ENCODE results near the gene JPT1.
A peak's percentile ranks its signal among the peaks of the same experiment; 100 is the strongest.
"Not testable (repeated sequence)": the region's sequence is repeated elsewhere in the genome, so short reads cannot be mapped to it uniquely, and the experiment has no call there.

The JPT1 gene

DNA sequence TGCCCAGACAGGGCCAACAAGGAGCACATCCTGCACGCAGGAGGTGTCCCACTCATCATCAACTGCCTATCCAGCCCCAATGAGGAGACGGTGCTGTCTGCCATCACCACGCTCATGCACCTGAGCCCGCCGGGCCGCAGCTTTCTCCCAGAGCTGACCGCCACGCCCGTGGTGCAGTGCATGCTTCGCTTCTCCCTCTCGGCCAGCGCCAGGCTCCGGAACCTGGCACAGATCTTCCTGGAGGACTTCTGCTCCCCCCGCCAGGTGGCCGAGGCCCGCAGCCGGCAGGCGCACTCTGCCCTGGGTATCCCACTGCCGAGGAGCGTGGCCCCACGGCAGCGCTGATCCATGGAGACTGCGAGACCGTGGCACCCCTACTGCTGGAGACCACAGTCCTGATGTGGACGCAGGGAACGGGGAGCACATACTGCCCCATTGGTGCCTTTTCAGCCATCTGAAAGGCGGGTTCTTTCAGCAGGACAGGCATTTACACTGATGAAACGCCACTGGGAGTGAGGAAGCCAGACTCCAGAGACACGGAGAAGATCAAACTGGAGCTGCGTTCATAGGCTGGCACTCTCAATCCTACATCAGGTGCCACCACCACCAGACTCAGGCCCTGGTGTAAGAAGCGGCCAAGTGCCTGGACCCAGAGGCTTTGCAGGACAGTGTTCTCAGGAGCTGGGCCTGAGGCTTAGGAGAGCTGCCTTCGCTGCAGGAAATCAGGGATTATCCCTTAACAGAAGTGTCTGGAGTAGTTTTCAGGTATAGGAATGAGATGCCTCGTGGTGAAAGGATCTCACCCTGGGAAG is 25.4 kb downstream of the JPT1 start:
- TF ChIP-seq, protein P1, sequence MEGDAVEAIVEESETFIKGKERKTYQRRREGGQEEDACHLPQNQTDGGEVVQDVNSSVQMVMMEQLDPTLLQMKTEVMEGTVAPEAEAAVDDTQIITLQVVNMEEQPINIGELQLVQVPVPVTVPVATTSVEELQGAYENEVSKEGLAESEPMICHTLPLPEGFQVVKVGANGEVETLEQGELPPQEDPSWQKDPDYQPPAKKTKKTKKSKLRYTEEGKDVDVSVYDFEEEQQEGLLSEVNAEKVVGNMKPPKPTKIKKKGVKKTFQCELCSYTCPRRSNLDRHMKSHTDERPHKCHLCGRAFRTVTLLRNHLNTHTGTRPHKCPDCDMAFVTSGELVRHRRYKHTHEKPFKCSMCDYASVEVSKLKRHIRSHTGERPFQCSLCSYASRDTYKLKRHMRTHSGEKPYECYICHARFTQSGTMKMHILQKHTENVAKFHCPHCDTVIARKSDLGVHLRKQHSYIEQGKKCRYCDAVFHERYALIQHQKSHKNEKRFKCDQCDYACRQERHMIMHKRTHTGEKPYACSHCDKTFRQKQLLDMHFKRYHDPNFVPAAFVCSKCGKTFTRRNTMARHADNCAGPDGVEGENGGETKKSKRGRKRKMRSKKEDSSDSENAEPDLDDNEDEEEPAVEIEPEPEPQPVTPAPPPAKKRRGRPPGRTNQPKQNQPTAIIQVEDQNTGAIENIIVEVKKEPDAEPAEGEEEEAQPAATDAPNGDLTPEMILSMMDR (conservative IDR thresholded peaks at IDR 0.05; ENCODE audit: control insufficient read depth, insufficient read depth, low read depth, low read length): no peak
- H3K4me3 ChIP-seq (ENCODE audit: control insufficient read depth, low read depth, low read length): no peak overlapping the region
- no peak for DNase-seq (ENCODE audit: low read depth)

DNA sequence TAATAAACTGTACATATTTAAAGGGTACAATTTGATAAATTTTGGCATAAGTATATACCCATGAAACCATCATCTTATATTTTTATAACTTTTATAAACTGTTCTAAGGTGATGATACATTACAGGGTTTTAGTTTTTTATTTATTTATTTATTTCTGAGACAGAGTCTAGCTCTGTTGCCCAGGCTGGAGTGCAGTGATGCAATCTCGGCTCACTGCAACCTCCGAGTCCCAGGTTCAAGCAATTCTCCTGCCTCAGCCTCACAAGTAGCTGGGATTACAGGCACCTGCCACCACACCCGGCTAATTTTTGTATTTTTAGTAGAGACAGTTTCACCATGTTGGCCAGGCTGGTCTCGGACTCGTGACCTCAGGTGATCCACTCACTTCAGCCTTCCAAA is 26.4 kb downstream of the JPT1 start:
- not testable (repeated sequence) for DNase-seq (ENCODE audit: low read depth); H3K4me3 ChIP-seq (ENCODE audit: control insufficient read depth, low read depth, low read length)

DNA sequence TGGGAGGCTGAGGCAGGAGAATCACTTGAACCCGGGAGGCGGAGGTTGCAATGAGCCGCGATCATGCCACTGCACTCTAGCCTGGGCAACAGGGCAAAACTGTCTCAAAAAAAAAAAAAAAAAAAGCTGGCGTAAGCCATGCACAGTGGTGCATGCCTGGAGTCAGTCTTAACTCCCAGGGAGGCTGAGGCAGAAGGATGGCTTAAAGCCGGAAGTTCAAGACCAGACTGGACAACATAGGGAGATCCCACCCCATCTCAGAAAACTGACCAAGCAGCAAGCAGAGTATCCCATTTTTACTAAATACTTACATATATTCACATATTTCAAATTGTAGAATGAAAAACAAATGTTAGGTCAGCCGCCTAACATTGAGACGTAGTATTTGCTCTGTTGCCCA is 27.4 kb downstream of the JPT1 start:
- TF ChIP-seq, protein P1 (conservative IDR thresholded peaks at IDR 0.05; ENCODE audit: control insufficient read depth, insufficient read depth, low read depth, low read length): no peak
- DNase-seq (ENCODE audit: low read depth): no peak
- no peak overlapping the region for H3K4me3 ChIP-seq (ENCODE audit: control insufficient read depth, low read depth, low read length)

DNA sequence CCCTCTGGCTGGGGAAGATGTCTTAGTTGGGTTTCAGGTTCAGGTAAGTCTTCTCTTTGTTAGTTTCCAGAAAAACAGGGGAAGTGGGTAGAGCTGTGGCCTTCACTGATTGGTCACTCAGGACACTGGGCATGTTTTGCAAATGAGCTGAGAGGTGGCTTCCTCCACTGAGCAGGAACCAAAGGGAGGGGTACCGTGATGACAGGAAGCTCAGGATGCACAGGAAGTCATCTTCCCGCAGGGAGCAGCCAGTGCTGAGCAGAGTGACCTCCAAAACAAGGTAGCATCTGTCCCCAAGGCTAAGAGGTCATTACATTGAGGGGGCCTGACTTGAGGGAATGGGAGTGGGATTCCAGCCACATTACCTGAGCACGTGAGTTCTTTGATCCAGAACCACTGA is 28.3 kb downstream of the JPT1 start:
- no peak overlapping the region for H3K4me3 ChIP-seq (ENCODE audit: control insufficient read depth, low read depth, low read length)
- DNase-seq (ENCODE audit: low read depth): no peak
- TF ChIP-seq, protein P1 (conservative IDR thresholded peaks at IDR 0.05; ENCODE audit: control insufficient read depth, insufficient read depth, low read depth, low read length): no peak

DNA sequence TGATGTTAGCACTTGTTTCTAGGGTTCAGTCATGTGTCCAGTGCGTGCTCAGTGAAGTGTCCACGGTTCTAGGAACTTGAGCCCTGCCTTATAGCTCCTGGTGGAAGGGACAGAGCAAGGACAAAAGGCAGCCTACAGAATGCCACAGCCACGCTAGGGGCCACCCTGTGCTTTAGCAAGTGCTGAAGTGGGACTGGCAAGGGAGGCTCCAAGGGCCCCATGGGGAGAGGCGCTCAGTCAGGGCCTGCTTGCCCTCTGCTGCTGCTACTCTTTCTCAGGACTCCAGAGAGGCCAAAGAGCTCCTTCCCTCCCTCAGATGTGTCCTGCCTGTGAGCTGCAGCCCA is 29.5 kb downstream of the JPT1 start:
- TF ChIP-seq, protein P1 (conservative IDR thresholded peaks at IDR 0.05; ENCODE audit: control insufficient read depth, insufficient read depth, low read depth, low read length): no peak
- H3K4me3 ChIP-seq (ENCODE audit: control insufficient read depth, low read depth, low read length): no peak overlapping the region
- no peak for DNase-seq (ENCODE audit: low read depth)

DNA sequence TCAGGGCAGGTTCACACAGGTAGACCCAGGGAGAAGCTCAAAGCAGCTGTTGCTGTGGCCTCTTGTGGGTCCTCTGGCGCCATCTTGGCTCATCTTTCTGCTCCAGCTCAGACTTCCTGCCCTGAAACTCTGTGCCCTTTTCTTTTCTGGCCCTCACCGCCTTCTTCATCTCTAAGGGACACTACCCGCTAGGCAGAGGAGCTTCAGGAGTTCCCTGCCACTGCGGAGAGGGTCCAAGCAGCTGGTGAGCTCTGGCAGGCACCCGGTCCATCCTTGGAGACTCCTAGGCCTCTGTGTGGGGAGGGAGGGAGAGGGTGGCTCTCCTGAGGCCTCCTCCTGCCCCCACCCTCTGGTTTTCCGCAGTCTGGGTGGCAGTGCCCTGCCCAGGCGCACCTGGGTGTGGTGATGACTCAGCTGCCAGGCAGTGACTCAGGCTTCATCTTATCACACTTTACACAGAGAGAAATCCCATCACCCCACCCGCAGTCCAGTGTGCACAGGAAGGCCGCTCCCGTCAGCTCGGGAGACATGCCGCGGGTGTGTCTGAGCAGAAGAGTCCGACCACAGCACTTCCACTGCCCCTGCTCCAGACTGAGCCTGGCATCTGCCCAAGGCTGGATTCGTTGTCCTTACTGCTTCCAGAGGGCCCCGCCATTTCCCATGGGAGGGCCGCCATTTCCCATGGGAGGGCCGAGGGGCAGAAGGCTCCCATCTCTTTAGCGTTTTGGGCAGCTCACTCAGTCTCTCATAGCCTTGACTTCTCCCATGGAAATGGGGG is 30.1 kb downstream of the JPT1 start:
- DNase-seq (ENCODE audit: low read depth): peak; percentile 52
- H3K4me3 ChIP-seq (ENCODE audit: control insufficient read depth, low read depth, low read length): no peak overlapping the region
- TF ChIP-seq, protein P1 (conservative IDR thresholded peaks at IDR 0.05; ENCODE audit: control insufficient read depth, insufficient read depth, low read depth, low read length): no peak

DNA sequence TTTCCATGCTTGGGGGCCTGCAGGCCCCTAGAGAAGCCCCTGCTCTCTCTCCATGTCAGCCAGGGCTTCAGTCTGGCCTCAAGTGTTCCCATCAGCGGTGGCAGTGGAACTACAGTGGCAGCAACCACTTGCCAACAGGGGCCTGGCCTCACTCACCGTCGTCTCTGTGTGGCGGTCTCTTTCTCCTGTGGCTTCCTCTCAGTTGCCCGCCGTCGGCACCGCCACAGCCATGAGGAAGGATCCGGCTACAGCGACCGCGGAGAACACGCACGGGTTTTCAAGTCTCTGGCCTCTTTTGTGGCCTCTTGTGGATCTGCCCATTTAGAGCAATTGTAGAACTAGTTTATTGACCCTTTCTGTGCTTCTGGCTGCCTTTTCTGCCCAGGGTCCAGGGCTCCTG is 36.0 kb downstream of the JPT1 start:
- H3K4me3 ChIP-seq (ENCODE audit: control insufficient read depth, low read depth, low read length): no peak overlapping the region
- TF ChIP-seq, protein P1 (conservative IDR thresholded peaks at IDR 0.05; ENCODE audit: control insufficient read depth, insufficient read depth, low read depth, low read length): no peak
- no peak for DNase-seq (ENCODE audit: low read depth)

Data from fibroblast of mammary gland (primary cell).